Measurements from ENCODE around the gene EIF3M.

- no peak for TF ChIP-seq EP300 (IDR thresholded peaks at IDR 0.05; ENCODE audit: low read depth)
- TF ChIP-seq CTCF (IDR thresholded peaks at IDR 0.05), result no peak
- no peak for TF ChIP-seq POLR2A (IDR thresholded peaks at IDR 0.05)
Observed at GRCh38 chr11:32613500-32614151, 30.0 kb downstream of the EIF3M start.

Measured in transverse colon (tissue), 3 donors.